ENCODE results near the gene TNP2. TPM values are rescaled to one million over a fixed set of nuclear protein-coding genes. Genes with fewer than 3 reads are reported as not detected.

TNP2 gene
- total and polyA plus RNA-seq, 9 of the 15 experiments (the other 6 are each of a cell fraction or from before 2014, with no cell fraction given), result not detected

GRCh38 chr16:11232852-11233726 lies 36.0 kb downstream of the TNP2 start (continued):
- TF ChIP-seq ELK1 (CRISPR knock-in tag; IDR thresholded peaks at IDR 0.05) (no peak), HNRNPK (IDR thresholded peaks at IDR 0.05; ENCODE audit: low read depth, low read length, poor library complexity, severe bottlenecking) (no peak), RBFOX2 (IDR thresholded peaks at IDR 0.05; ENCODE audit: low read depth, low read length) (peak; percentile 88), PTBP1 (IDR thresholded peaks at IDR 0.05; ENCODE audit: low read depth, low read length) (0 out of 2 replicates have a peak, but pooled peaks have one; percentile 45), ZFP36 (IDR thresholded peaks at IDR 0.05; ENCODE audit: low read depth, low read length, partially characterized antibody) (peak; percentile 22), POLR2AphosphoS2 (IDR thresholded peaks at IDR 0.05; ENCODE audit: low read length) (no peak), PHF20 (IDR thresholded peaks at IDR 0.05; ENCODE audit: partially characterized antibody) (no peak), ZNF707 (CRISPR knock-in tag; conservative IDR thresholded peaks at IDR 0.05) (peak; percentile 23; the same call in 1 of the 2 replicates), NCOA4 (IDR thresholded peaks at IDR 0.05; ENCODE audit: partially characterized antibody) (no peak), ZNF217 (CRISPR knock-in tag; IDR thresholded peaks at IDR 0.05) (no peak), MAX (CRISPR knock-in tag; IDR thresholded peaks at IDR 0.05) (peak; percentile 81), SP2 (IDR thresholded peaks at IDR 0.05; ENCODE audit: extremely low read depth, low read depth, low read length, poor library complexity, severe bottlenecking) (no peak), FOXP1 (CRISPR knock-in tag; IDR thresholded peaks at IDR 0.05) (peak; percentile 47; the same call in 1 of the 2 replicates), ZNF184 (CRISPR knock-in tag; IDR thresholded peaks at IDR 0.05) (no peak), E2F8 (IDR thresholded peaks at IDR 0.05; ENCODE audit: low read depth, partially characterized antibody) (no peak), FOXO4 (CRISPR knock-in tag; IDR thresholded peaks at IDR 0.05) (0 out of 2 replicates have a peak, but pooled peaks have one; percentile 40), STAG1 (CRISPR knock-in tag; IDR thresholded peaks at IDR 0.05; ENCODE audit: borderline replicate concordance) (no peak), TSC22D4 (tag; IDR thresholded peaks at IDR 0.05) (no peak), MBD1 (CRISPR knock-in tag; IDR thresholded peaks at IDR 0.05) (no peak), BRF1 (IDR thresholded peaks at IDR 0.05; ENCODE audit: borderline replicate concordance, extremely low read depth, insufficient read length) (no peak)

Measured in K562 (cell line).